Sigmoid colon (tissue), 4 donors: ENCODE results near the gene NR6A1.

Source experiments
- CTCF ChIP-seq, 4 experiments: fragments of 450-650 bp in 3 of 4; fragments of 200-600 bp in 1 of 4; IDR thresholded peaks; one replicate each; pipeline ENCODE4 v1.5.1; 2016 to 2019; ENCODE audit warnings: antibody characterized with exemption in 4 of 4, mild to moderate bottlenecking in 3 of 4, moderate library complexity in 2 of 4
- EP300 ChIP-seq, 4 donors: sonication (generic); formaldehyde crosslinking; IDR thresholded peaks; one replicate each; pipeline ENCODE4 v1.6.1; 2017; ENCODE audit warnings: antibody characterized with exemption in 4 of 4
- POLR2A ChIP-seq, 2 donors: fragments of 450-650 bp; IDR thresholded peaks; one replicate each; pipeline ENCODE4 v1.6.1; 2016; ENCODE audit warnings: antibody characterized with exemption in 2 of 2, mild to moderate bottlenecking in 2 of 2, moderate library complexity in 2 of 2
- POLR2AphosphoS5 ChIP-seq, 4 donors: sonication (generic); formaldehyde crosslinking; IDR thresholded peaks; one replicate each; pipeline ENCODE4 v1.6.1; 2017; ENCODE audit warnings: antibody characterized with exemption in 4 of 4

- no peak for TF ChIP-seq CTCF (IDR thresholded peaks at IDR 0.05)
- no peak for TF ChIP-seq POLR2AphosphoS5 (IDR thresholded peaks at IDR 0.05)
- no peak for TF ChIP-seq POLR2A (IDR thresholded peaks at IDR 0.05)
- TF ChIP-seq EP300 (IDR thresholded peaks at IDR 0.05): no peak
Measured at GRCh38 chr9:124493794-124494479, 277.2 kb downstream of the NR6A1 start.
